Measurements from ENCODE around the gene NCOA3. TPM values are rescaled to one million over a fixed set of nuclear protein-coding genes. Genes with fewer than 3 reads are reported as not detected.

NCOA3 gene
- total RNA-seq, 1 experiment from 2014 or later: 68.6 TPM

DNA sequence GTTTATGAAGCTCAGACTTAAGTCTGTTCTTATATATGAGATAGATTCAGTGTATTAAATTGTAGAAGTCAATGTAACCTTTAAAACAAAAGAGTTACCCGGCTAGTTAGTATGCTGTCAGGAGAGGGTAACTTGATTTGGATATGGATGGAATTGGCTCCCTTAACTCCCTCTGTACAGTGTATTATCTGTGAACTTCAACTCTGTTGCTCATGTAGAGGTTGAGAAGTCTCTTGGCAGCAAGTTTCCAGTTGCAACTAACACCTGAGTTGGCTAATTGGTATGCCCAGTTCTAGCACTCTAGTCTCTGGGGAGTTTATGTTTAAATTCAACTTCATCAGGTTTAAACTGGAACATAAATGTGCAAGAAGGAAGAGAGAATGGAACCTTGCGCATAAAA is 111.0 kb downstream of the NCOA3 start:
- TF ChIP-seq, protein P1, sequence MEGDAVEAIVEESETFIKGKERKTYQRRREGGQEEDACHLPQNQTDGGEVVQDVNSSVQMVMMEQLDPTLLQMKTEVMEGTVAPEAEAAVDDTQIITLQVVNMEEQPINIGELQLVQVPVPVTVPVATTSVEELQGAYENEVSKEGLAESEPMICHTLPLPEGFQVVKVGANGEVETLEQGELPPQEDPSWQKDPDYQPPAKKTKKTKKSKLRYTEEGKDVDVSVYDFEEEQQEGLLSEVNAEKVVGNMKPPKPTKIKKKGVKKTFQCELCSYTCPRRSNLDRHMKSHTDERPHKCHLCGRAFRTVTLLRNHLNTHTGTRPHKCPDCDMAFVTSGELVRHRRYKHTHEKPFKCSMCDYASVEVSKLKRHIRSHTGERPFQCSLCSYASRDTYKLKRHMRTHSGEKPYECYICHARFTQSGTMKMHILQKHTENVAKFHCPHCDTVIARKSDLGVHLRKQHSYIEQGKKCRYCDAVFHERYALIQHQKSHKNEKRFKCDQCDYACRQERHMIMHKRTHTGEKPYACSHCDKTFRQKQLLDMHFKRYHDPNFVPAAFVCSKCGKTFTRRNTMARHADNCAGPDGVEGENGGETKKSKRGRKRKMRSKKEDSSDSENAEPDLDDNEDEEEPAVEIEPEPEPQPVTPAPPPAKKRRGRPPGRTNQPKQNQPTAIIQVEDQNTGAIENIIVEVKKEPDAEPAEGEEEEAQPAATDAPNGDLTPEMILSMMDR (IDR thresholded peaks at IDR 0.05; ENCODE audit: unreplicated experiment): no peak
- ChIA-PET CTCF (interaction anchor here (0.6 to 1.1 kb wide), 5 partner anchors 22 to 855 kb away, joined by 3 read pairs; partner anchors contain the start of gene NCOA3), POLR2A (interaction anchor here (0.6 to 0.8 kb wide), 2 partner anchors 11 to 36 kb away, joined by 3 read pairs; no protein-coding TSS in a partner anchor)
- DNase-seq (ENCODE audit: unreplicated experiment): no peak
- Mint-ChIP-seq H3K27ac (ENCODE audit: low read depth, unreplicated experiment) (no peak overlapping the region), H3K36me3 (ENCODE audit: insufficient read depth, unreplicated experiment) (peaks cover 13% of the 10 kb centered on the region), H3K4me3 (ENCODE audit: unreplicated experiment) (no peak overlapping the region), H3K9me3 (ENCODE audit: unreplicated experiment) (no peaks in the 10 kb centered on the region), H3K4me1 (ENCODE audit: insufficient read depth, unreplicated experiment) (peaks cover 12% of the 10 kb centered on the region), H3K27me3 (ENCODE audit: insufficient read depth, unreplicated experiment) (no peaks in the 10 kb centered on the region)
- no TSS peak for BruUV-seq (replicated peaks)
- intact Hi-C loops (cut with micrococcal nuclease): no loop called here

GRCh38 chr20:47614703-47615309 is 113.1 kb downstream of the NCOA3 start:
- TF ChIP-seq, protein P1 (IDR thresholded peaks at IDR 0.05; ENCODE audit: unreplicated experiment): no peak
- Mint-ChIP-seq H3K27me3 (ENCODE audit: insufficient read depth, unreplicated experiment) (no peaks in the 10 kb centered on the region), H3K9me3 (ENCODE audit: unreplicated experiment) (no peaks in the 10 kb centered on the region), H3K36me3 (ENCODE audit: insufficient read depth, unreplicated experiment) (peaks cover 10% of the 10 kb centered on the region), H3K27ac (ENCODE audit: low read depth, unreplicated experiment) (no peak overlapping the region), H3K4me3 (ENCODE audit: unreplicated experiment) (no peak overlapping the region), H3K4me1 (ENCODE audit: insufficient read depth, unreplicated experiment) (peaks cover 12% of the 10 kb centered on the region)
- no TSS peak for BruUV-seq (replicated peaks)
- intact Hi-C loops (cut with micrococcal nuclease): no loop called here
- CTCF ChIA-PET: interaction anchor here (0.6 to 2.0 kb wide), 6 partner anchors 37 to 1006 kb away, joined by 3 to 11 read pairs (median 3); no protein-coding TSS in a partner anchor
- no peak for DNase-seq (ENCODE audit: unreplicated experiment)
- POLR2A ChIA-PET: interaction anchor here (0.8 to 1.7 kb wide), 3 partner anchors 24 to 150 kb away, joined by 4 to 6 read pairs (median 4); no protein-coding TSS in a partner anchor

DNA sequence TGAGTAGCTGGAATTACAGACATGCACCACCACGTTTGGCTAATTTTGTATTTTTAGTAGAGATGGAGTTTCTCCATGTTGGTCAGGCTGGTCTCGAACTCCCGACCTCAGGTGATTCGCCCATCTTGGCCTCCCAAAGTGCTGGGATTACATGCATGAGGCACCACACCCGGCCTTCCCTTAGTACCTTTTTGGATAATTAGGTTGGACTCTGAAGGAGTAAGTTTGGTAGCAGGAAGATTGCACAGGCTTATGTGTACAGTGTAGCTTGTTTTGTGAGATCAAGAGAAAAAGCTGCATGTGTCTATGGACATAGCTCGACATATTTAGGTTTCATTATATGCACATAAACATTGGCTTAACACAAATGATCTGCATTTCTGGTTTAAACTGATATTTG is 116.8 kb downstream of the NCOA3 start:
- intact Hi-C loops (cut with micrococcal nuclease): no loop called here
- H3K4me3 Mint-ChIP-seq (ENCODE audit: unreplicated experiment): no peak overlapping the region
- H3K4me1 Mint-ChIP-seq (ENCODE audit: insufficient read depth, unreplicated experiment): peaks cover 12% of the 10 kb centered on the region
- CTCF ChIA-PET: interaction anchor here (0.5 to 4.0 kb wide), 4 partner anchors 62 to 421 kb away, joined by 3 to 27 read pairs (median 3); no protein-coding TSS in a partner anchor
- no peak for DNase-seq (ENCODE audit: unreplicated experiment)
- POLR2A ChIA-PET: interaction anchor here (0.5 to 1.9 kb wide), 4 partner anchors 23 to 1660 kb away, joined by 3 to 8 read pairs (median 4); no protein-coding TSS in a partner anchor
- TF ChIP-seq, protein P1 (IDR thresholded peaks at IDR 0.05; ENCODE audit: unreplicated experiment): no peak
- no peak overlapping the region for H3K27ac Mint-ChIP-seq (ENCODE audit: low read depth, unreplicated experiment)
- H3K9me3 Mint-ChIP-seq (ENCODE audit: unreplicated experiment): no peaks in the 10 kb centered on the region
- no TSS peak for BruUV-seq (replicated peaks)
- peaks cover 17% of the 10 kb centered on the region for H3K36me3 Mint-ChIP-seq (ENCODE audit: insufficient read depth, unreplicated experiment)
- no peaks in the 10 kb centered on the region for H3K27me3 Mint-ChIP-seq (ENCODE audit: insufficient read depth, unreplicated experiment)

Measured in MCF 10A (cell line).